Liver (tissue), 9 donors: ENCODE data around the gene ETV3. TPM values are rescaled to one million over a fixed set of nuclear protein-coding genes. Genes with fewer than 3 reads are reported as not detected.

Source experiments
- DNase-seq: peaks from one replicate; pipeline ENCODE4 v3.0.0-alpha.2; 2017; ENCODE audit warnings: low spot score
- H3K27ac ChIP-seq, 2 donors: one replicate each; pipeline ENCODE4 v1.7.0; 2013; ENCODE audit warnings: inconsistent platforms in 2 of 2, low read length in 2 of 2, control low read depth in 1 of 2, low read depth in 1 of 2, mild to moderate bottlenecking in 1 of 2
- H3K27me3 ChIP-seq, 4 donors: one replicate each; pipeline versions ENCODE4 v1.6.1 to v1.7.0; 2013; ENCODE audit warnings: low read length in 3 of 4, inconsistent platforms in 1 of 4, mild to moderate bottlenecking in 1 of 4, moderate library complexity in 1 of 4; ENCODE audit not compliant: control insufficient read depth in 4 of 4, insufficient read depth in 4 of 4
- H3K36me3 ChIP-seq, 4 donors: one replicate each; pipeline versions ENCODE4 v1.6.1 to v1.7.0; 2013; ENCODE audit warnings: low read length in 3 of 4, mild to moderate bottlenecking in 3 of 4, low read depth in 1 of 4, moderate library complexity in 1 of 4; ENCODE audit not compliant: control insufficient read depth in 4 of 4, insufficient read depth in 3 of 4
- H3K4me1 ChIP-seq, 4 donors: one replicate each; pipeline versions ENCODE4 v1.6.1 to v1.7.0; 2013; ENCODE audit warnings: low read length in 3 of 4, mild to moderate bottlenecking in 3 of 4, moderate library complexity in 1 of 4; ENCODE audit not compliant: control insufficient read depth in 4 of 4, insufficient read depth in 4 of 4
- H3K4me3 ChIP-seq, 3 donors: one replicate each; pipeline versions ENCODE4 v1.6.1 to v1.7.0; 2013; ENCODE audit warnings: low read length in 3 of 3, control low read depth in 1 of 3, low read depth in 1 of 3, mild to moderate bottlenecking in 1 of 3
- H3K9ac ChIP-seq, 2 donors: one replicate each; pipeline ENCODE4 v1.7.0; 2013; ENCODE audit warnings: low read length in 2 of 2, mild to moderate bottlenecking in 2 of 2, moderate library complexity in 2 of 2, control low read depth in 1 of 2, low read depth in 1 of 2
- H3K9me3 ChIP-seq, 4 donors: one replicate each; pipeline versions ENCODE4 v1.6.1 to v1.7.0; 2013; ENCODE audit warnings: low read length in 3 of 4; ENCODE audit not compliant: control insufficient read depth in 4 of 4
- EGR1 ChIP-seq, 2 donors: IDR thresholded peaks; 2 replicates each; pipeline ENCODE4 v1.6.1; 2016 to 2018; ENCODE audit warnings: antibody characterized with exemption in 2 of 2, low read depth in 2 of 2
- FOXA1 ChIP-seq: IDR thresholded peaks from 2 replicates; pipeline ENCODE4 v1.6.1; 2016; ENCODE audit warnings: antibody characterized with exemption
- FOXA2 ChIP-seq: IDR thresholded peaks from 2 replicates; pipeline ENCODE4 v1.6.1; 2016; ENCODE audit warnings: antibody characterized with exemption
- GABPA ChIP-seq, 2 donors: IDR thresholded peaks in 1 of 2; conservative IDR thresholded peaks in 1 of 2; 2 replicates each; pipeline ENCODE4 v1.6.1; 2016; ENCODE audit warnings: antibody characterized with exemption in 2 of 2, mild to moderate bottlenecking in 1 of 2, moderate library complexity in 1 of 2
- HNF4A ChIP-seq, 2 donors: conservative IDR thresholded peaks; 2 replicates each; pipeline ENCODE4 v1.6.1; 2016; ENCODE audit warnings: antibody characterized with exemption in 2 of 2, mild to moderate bottlenecking in 2 of 2
- HNF4G ChIP-seq: IDR thresholded peaks from 2 replicates; pipeline ENCODE4 v1.6.1; 2016; ENCODE audit warnings: antibody characterized with exemption
- JUND ChIP-seq, 2 donors: IDR thresholded peaks; 2 replicates each; pipeline ENCODE4 v1.6.1; 2016; ENCODE audit warnings: antibody characterized with exemption in 2 of 2
- NR2F2 ChIP-seq: IDR thresholded peaks from 2 replicates; pipeline ENCODE4 v1.6.1; 2016; ENCODE audit warnings: antibody characterized with exemption
- RAD21 ChIP-seq, 2 donors: IDR thresholded peaks; 2 replicates each; pipeline ENCODE4 v1.6.1; 2016; ENCODE audit warnings: antibody characterized with exemption in 2 of 2, mild to moderate bottlenecking in 2 of 2
- SP1 ChIP-seq: IDR thresholded peaks from 2 replicates; pipeline ENCODE4 v1.6.1; 2018; ENCODE audit warnings: antibody characterized with exemption, mild to moderate bottlenecking
- TAF1 ChIP-seq: conservative IDR thresholded peaks from 2 replicates; pipeline ENCODE4 v1.6.1; 2016; ENCODE audit warnings: antibody characterized with exemption, mild to moderate bottlenecking
- YY1 ChIP-seq: IDR thresholded peaks from 2 replicates; pipeline ENCODE4 v1.6.1; 2016; ENCODE audit warnings: antibody characterized with exemption, mild to moderate bottlenecking
- WGBS: extraction: QIAGEN DNeasy Blood & Tissue Kit; methylation state at CpG from one replicate; pipeline ENCODE4 v1.1.7; 2013; 5-methylcytosine and 5-hydroxymethylcytosine counted together
- polyA plus RNA-seq, 2 donors: library from polyadenylated mRNA; stranded (reverse) in 1 of 2; unstranded in 1 of 2; fragments of 200-250 nt in 1 of 2; fragments of >200 nt in 1 of 2; fragmentation: Nextera tagmentation in 1 of 2; extraction: Ambion mirVana in 1 of 2; gene quantifications; one replicate each; pipeline versions ENCODE4 v1.2.1 to v1.2.3, GENCODE V29; 2013 to 2015
- total RNA-seq, 2 donors: library from RNA; depleted of rRNA; stranded (reverse); fragments of >200 nt; gene quantifications; one replicate each; pipeline ENCODE4 v1.2.3, GENCODE V29; 2014
- TF ChIP-seq, protein P1 (sequence below): IDR thresholded peaks from 2 replicates; pipeline ENCODE4 v1.6.1; 2016; ENCODE audit warnings: antibody characterized with exemption
- TF ChIP-seq, protein P2 (sequence below): IDR thresholded peaks from 2 replicates; pipeline ENCODE4 v1.6.1; 2016; ENCODE audit warnings: antibody characterized with exemption, mild to moderate bottlenecking
- TF ChIP-seq, protein P3 (sequence below): IDR thresholded peaks from 2 replicates; pipeline ENCODE4 v1.6.1; 2016; ENCODE audit warnings: antibody characterized with exemption
- TF ChIP-seq, protein P4 (sequence below): IDR thresholded peaks from 2 replicates; pipeline ENCODE4 v1.6.1; 2016; ENCODE audit warnings: antibody characterized with exemption
- TF ChIP-seq, protein P5 (sequence below): fragments of 150-350 bp; IDR thresholded peaks from 2 replicates; pipeline ENCODE4 v1.5.1; 2017; ENCODE audit warnings: improper control_type of control experiment, low read depth, low read length; ENCODE audit not compliant: missing input control
- donor health status: healthy.
- donor health status: healthy.
- donor health status: healthy.
- donor health status: healthy.
- donor health status: healthy.

Gene ETV3
- total and polyA plus RNA-seq, 4 donors, result 2.0 to 10.8 (median 5.3) TPM

DNA sequence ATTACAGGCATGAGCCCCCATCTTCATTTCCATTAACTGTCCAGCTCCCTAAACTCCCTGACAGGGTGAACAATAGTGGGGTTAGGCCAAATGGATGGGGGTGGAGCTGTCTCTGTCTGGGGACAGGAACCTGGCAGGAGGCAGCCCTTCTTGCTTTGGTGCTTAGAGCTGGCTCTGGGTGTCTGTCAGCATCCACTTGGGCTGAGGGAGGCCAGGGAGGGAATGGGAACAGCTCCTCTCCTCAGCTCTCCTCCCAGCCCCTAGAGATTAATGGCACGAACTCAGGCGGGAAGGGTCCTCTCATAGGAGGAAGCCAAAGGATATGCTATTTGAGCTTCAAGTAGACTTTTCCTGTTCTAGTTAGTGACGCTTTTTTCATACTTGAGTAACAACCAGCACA, 27.5 kb downstream of the ETV3 start:
- peaks cover 0 to 5% (median 2%) of the 10 kb centered on the region in 4 donors for H3K27me3 ChIP-seq
- no peaks in the 10 kb centered on the region for H3K9me3 ChIP-seq
- TF ChIP-seq RAD21 (IDR thresholded peaks at IDR 0.05), result no peak
- TF ChIP-seq GABPA (IDR thresholded peaks at IDR 0.05 in 1 of 2, conservative IDR thresholded peaks at IDR 0.05 in 1 of 2), result no peak
- TF ChIP-seq, protein P1, sequence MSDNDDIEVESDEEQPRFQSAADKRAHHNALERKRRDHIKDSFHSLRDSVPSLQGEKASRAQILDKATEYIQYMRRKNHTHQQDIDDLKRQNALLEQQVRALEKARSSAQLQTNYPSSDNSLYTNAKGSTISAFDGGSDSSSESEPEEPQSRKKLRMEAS, result no peak
- TF ChIP-seq, protein P2, sequence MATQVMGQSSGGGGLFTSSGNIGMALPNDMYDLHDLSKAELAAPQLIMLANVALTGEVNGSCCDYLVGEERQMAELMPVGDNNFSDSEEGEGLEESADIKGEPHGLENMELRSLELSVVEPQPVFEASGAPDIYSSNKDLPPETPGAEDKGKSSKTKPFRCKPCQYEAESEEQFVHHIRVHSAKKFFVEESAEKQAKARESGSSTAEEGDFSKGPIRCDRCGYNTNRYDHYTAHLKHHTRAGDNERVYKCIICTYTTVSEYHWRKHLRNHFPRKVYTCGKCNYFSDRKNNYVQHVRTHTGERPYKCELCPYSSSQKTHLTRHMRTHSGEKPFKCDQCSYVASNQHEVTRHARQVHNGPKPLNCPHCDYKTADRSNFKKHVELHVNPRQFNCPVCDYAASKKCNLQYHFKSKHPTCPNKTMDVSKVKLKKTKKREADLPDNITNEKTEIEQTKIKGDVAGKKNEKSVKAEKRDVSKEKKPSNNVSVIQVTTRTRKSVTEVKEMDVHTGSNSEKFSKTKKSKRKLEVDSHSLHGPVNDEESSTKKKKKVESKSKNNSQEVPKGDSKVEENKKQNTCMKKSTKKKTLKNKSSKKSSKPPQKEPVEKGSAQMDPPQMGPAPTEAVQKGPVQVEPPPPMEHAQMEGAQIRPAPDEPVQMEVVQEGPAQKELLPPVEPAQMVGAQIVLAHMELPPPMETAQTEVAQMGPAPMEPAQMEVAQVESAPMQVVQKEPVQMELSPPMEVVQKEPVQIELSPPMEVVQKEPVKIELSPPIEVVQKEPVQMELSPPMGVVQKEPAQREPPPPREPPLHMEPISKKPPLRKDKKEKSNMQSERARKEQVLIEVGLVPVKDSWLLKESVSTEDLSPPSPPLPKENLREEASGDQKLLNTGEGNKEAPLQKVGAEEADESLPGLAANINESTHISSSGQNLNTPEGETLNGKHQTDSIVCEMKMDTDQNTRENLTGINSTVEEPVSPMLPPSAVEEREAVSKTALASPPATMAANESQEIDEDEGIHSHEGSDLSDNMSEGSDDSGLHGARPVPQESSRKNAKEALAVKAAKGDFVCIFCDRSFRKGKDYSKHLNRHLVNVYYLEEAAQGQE, result no peak
- TF ChIP-seq FOXA2, result no peak
- TF ChIP-seq FOXA1, result no peak
- no peak for TF ChIP-seq SP1
- TF ChIP-seq HNF4A (conservative IDR thresholded peaks at IDR 0.05), result no peak
- no peak for TF ChIP-seq YY1
- TF ChIP-seq, protein P3, sequence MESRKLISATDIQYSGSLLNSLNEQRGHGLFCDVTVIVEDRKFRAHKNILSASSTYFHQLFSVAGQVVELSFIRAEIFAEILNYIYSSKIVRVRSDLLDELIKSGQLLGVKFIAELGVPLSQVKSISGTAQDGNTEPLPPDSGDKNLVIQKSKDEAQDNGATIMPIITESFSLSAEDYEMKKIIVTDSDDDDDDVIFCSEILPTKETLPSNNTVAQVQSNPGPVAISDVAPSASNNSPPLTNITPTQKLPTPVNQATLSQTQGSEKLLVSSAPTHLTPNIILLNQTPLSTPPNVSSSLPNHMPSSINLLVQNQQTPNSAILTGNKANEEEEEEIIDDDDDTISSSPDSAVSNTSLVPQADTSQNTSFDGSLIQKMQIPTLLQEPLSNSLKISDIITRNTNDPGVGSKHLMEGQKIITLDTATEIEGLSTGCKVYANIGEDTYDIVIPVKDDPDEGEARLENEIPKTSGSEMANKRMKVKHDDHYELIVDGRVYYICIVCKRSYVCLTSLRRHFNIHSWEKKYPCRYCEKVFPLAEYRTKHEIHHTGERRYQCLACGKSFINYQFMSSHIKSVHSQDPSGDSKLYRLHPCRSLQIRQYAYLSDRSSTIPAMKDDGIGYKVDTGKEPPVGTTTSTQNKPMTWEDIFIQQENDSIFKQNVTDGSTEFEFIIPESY, result no peak
- TF ChIP-seq, protein P4, sequence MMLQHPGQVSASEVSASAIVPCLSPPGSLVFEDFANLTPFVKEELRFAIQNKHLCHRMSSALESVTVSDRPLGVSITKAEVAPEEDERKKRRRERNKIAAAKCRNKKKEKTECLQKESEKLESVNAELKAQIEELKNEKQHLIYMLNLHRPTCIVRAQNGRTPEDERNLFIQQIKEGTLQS, result no peak
- TF ChIP-seq, protein P5, sequence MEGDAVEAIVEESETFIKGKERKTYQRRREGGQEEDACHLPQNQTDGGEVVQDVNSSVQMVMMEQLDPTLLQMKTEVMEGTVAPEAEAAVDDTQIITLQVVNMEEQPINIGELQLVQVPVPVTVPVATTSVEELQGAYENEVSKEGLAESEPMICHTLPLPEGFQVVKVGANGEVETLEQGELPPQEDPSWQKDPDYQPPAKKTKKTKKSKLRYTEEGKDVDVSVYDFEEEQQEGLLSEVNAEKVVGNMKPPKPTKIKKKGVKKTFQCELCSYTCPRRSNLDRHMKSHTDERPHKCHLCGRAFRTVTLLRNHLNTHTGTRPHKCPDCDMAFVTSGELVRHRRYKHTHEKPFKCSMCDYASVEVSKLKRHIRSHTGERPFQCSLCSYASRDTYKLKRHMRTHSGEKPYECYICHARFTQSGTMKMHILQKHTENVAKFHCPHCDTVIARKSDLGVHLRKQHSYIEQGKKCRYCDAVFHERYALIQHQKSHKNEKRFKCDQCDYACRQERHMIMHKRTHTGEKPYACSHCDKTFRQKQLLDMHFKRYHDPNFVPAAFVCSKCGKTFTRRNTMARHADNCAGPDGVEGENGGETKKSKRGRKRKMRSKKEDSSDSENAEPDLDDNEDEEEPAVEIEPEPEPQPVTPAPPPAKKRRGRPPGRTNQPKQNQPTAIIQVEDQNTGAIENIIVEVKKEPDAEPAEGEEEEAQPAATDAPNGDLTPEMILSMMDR, result no peak
- no peak for TF ChIP-seq EGR1 (IDR thresholded peaks at IDR 0.05; ENCODE audit: low read depth in 2 of 2)
- no peak for TF ChIP-seq HNF4G
- TF ChIP-seq TAF1, result no peak
- TF ChIP-seq NR2F2, result no peak
- no peak for TF ChIP-seq JUND (IDR thresholded peaks at IDR 0.05)
- peaks cover 0 to 5% (median 1%) of the 10 kb centered on the region in 4 donors for H3K4me1 ChIP-seq
- H3K4me3 ChIP-seq, result no peak overlapping the region
- no peaks in the 10 kb centered on the region for H3K36me3 ChIP-seq
- H3K9ac ChIP-seq, result no peak overlapping the region
- DNase-seq, result no peak
- H3K27ac ChIP-seq, result no peak overlapping the region
- WGBS, result 91% methylated on average over 3 of the region's 3 CpGs

DNA sequence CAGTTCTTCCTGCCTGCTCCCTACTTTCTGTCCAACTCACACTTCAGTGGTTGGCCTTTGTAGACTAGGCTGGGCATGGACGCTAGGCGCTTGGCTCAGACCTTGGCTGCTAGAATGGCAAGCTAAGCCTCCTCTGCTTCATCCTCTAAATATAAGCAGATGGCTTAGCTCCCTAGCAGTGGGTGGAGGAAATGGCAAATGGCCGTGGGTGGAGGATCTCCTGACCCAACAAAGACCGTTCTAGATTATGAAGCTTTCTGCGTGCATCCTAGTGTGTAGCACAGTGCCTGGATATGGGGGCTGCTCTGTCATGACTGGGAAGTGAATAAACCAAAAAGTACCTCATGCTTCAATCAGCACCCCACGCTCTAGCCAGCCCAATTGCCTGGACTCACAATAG, 28.2 kb downstream of the ETV3 start:
- no peak overlapping the region for H3K9ac ChIP-seq
- H3K9me3 ChIP-seq, result no peaks in the 10 kb centered on the region
- TF ChIP-seq, protein P3, result no peak
- TF ChIP-seq EGR1 (IDR thresholded peaks at IDR 0.05; ENCODE audit: low read depth in 2 of 2), result no peak
- no peak for TF ChIP-seq FOXA1
- TF ChIP-seq GABPA (IDR thresholded peaks at IDR 0.05 in 1 of 2, conservative IDR thresholded peaks at IDR 0.05 in 1 of 2), result no peak
- TF ChIP-seq, protein P4, result no peak
- TF ChIP-seq FOXA2, result no peak
- no peak for TF ChIP-seq SP1
- TF ChIP-seq YY1, result no peak
- no peak overlapping the region for H3K4me3 ChIP-seq
- DNase-seq, result no peak
- WGBS, result 90% methylated on average over 6 of the region's 6 CpGs
- H3K27ac ChIP-seq, result no peak overlapping the region
- no peaks in the 10 kb centered on the region for H3K36me3 ChIP-seq
- H3K4me1 ChIP-seq, result peaks cover 0 to 5% (median 1%) of the 10 kb centered on the region in 4 donors
- peaks cover 0 to 5% (median 2%) of the 10 kb centered on the region in 4 donors for H3K27me3 ChIP-seq
